ENCODE results near the gene ADAM10.

Gene ADAM10

DNA sequence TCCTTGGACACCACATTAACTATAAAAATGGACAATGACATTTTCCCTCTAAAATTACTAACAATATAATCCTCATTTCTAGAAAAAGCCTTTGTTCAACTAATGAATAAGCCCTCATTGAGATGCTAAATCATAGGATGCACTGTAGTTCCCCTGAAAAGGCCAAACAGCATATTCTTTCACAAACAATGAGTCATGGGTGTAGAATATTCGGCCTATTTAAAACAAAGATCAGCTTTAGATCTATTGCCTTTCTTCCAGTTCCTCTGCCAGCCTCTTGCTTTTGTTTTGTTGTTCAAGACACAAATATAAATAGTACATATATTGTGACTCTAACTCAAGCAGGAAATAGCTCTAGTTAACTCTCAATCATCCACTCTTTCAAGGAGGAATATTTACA lies 82.5 kb downstream of the ADAM10 start:
- no peaks in the 10 kb centered on the region; the same call in 1 of the 2 replicates for H4K20me1 ChIP-seq (ENCODE audit: insufficient read depth)
- H3K9ac ChIP-seq, result no peak overlapping the region
- H3K79me2 ChIP-seq (ENCODE audit: insufficient read depth, low read depth), result no peaks in the 10 kb centered on the region
- no peak overlapping the region for H2AFZ ChIP-seq (ENCODE audit: low read depth)
- H3K27me3 ChIP-seq (ENCODE audit: insufficient read depth, low read depth), result no peaks in the 10 kb centered on the region
- no peaks in the 10 kb centered on the region for H3K36me3 ChIP-seq (ENCODE audit: insufficient read depth)
- TF ChIP-seq, protein P1, sequence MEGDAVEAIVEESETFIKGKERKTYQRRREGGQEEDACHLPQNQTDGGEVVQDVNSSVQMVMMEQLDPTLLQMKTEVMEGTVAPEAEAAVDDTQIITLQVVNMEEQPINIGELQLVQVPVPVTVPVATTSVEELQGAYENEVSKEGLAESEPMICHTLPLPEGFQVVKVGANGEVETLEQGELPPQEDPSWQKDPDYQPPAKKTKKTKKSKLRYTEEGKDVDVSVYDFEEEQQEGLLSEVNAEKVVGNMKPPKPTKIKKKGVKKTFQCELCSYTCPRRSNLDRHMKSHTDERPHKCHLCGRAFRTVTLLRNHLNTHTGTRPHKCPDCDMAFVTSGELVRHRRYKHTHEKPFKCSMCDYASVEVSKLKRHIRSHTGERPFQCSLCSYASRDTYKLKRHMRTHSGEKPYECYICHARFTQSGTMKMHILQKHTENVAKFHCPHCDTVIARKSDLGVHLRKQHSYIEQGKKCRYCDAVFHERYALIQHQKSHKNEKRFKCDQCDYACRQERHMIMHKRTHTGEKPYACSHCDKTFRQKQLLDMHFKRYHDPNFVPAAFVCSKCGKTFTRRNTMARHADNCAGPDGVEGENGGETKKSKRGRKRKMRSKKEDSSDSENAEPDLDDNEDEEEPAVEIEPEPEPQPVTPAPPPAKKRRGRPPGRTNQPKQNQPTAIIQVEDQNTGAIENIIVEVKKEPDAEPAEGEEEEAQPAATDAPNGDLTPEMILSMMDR (conservative IDR thresholded peaks at IDR 0.05; ENCODE audit: low read depth, low read length), result no peak
- no peak overlapping the region for H3K4me2 ChIP-seq
- no peak overlapping the region for H3K27ac ChIP-seq
- H3K4me1 ChIP-seq (ENCODE audit: low read depth, poor library complexity, severe bottlenecking), result no peaks in the 10 kb centered on the region
- no peak overlapping the region for H3K4me3 ChIP-seq (IDR thresholded peaks at IDR 0.05; ENCODE audit: insufficient read depth, low read depth, low read length)

DNA sequence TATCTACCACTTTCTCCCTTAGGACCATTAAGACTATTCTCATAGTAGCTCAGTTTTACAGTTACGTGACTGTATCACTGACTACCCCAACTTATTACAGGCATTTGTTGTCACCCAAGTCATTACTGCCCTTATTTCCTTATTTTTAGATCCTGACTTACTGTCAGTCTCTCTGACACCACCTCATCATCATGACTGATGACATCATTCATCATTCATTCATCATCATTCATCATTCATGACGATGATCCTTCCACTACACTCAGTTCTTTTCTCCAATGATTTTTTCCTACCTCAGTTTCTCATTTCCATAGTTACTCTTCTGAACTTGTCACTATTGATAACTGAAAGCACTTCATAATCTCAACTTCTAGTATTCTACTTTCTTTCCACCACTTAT lies 83.8 kb downstream of the ADAM10 start:
- TF ChIP-seq, protein P1 (conservative IDR thresholded peaks at IDR 0.05; ENCODE audit: low read depth, low read length), result no peak
- Histone ChIP-seq H4K20me1 (ENCODE audit: insufficient read depth) (no peaks in the 10 kb centered on the region; the same call in 1 of the 2 replicates), H3K4me3 (IDR thresholded peaks at IDR 0.05; ENCODE audit: insufficient read depth, low read depth, low read length) (no peak overlapping the region), H3K36me3 (ENCODE audit: insufficient read depth) (no peaks in the 10 kb centered on the region), H3K4me2 (no peak overlapping the region), H3K79me2 (ENCODE audit: insufficient read depth, low read depth) (no peaks in the 10 kb centered on the region), H3K27ac (no peak overlapping the region), H3K27me3 (ENCODE audit: insufficient read depth, low read depth) (no peaks in the 10 kb centered on the region), H3K4me1 (ENCODE audit: low read depth, poor library complexity, severe bottlenecking) (no peaks in the 10 kb centered on the region), H3K9ac (no peak overlapping the region), H2AFZ (ENCODE audit: low read depth) (no peak overlapping the region)

DNA sequence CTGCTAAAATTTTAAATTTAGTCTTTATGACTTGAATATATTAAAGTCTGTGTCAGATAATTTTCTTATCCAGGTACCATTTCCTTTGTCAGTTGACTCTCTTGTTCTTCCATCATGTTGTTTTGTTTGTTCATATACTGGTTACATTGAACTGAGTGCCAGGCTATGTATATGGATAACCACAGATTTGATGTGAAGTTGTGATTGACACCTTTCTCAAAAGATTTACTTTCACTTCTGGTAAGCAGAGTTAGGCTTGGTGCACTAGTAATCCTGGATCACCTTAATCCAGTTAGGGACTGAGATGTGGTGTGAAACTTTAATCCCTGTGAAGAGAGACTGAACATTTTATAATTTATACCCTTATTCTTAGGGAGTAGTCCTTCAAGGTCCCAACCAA lies 99.4 kb downstream of the ADAM10 start:
- H3K27me3 ChIP-seq (ENCODE audit: insufficient read depth, low read depth), result no peaks in the 10 kb centered on the region
- TF ChIP-seq, protein P1 (conservative IDR thresholded peaks at IDR 0.05; ENCODE audit: low read depth, low read length), result no peak
- no peaks in the 10 kb centered on the region for H3K79me2 ChIP-seq (ENCODE audit: insufficient read depth, low read depth)
- no peak overlapping the region for H2AFZ ChIP-seq (ENCODE audit: low read depth)
- no peak overlapping the region for H3K9ac ChIP-seq
- H3K4me3 ChIP-seq (IDR thresholded peaks at IDR 0.05; ENCODE audit: insufficient read depth, low read depth, low read length), result no peak overlapping the region
- H4K20me1 ChIP-seq (ENCODE audit: insufficient read depth), result no peaks in the 10 kb centered on the region
- H3K4me1 ChIP-seq (ENCODE audit: low read depth, poor library complexity, severe bottlenecking), result no peaks in the 10 kb centered on the region
- no peak overlapping the region for H3K4me2 ChIP-seq
- no peaks in the 10 kb centered on the region for H3K36me3 ChIP-seq (ENCODE audit: insufficient read depth)
- no peak overlapping the region for H3K27ac ChIP-seq

DNA sequence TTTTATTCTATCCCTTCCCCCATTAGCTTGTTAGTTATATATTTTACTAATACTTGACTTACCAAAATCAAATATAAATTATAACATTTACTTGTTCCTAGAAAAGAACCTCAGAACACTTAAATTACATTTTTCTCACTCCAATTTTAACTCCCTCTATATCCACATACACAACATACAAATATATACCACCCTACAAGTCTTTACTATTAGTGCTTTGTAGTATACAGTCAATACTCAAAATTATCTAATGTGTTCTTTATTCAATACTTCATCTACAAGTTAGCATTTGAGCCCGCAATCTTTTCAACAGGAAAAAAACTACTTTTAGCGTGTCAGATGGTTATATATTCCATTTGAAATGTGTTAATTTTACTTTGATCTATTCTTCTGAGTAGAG lies 100.3 kb downstream of the ADAM10 start:
- Histone ChIP-seq H2AFZ (ENCODE audit: low read depth) (no peak overlapping the region), H3K4me3 (IDR thresholded peaks at IDR 0.05; ENCODE audit: insufficient read depth, low read depth, low read length) (no peak overlapping the region), H3K79me2 (ENCODE audit: insufficient read depth, low read depth) (no peaks in the 10 kb centered on the region), H4K20me1 (ENCODE audit: insufficient read depth) (no peaks in the 10 kb centered on the region), H3K36me3 (ENCODE audit: insufficient read depth) (no peaks in the 10 kb centered on the region), H3K27me3 (ENCODE audit: insufficient read depth, low read depth) (no peaks in the 10 kb centered on the region), H3K4me2 (no peak overlapping the region), H3K27ac (no peak overlapping the region), H3K9ac (no peak overlapping the region), H3K4me1 (ENCODE audit: low read depth, poor library complexity, severe bottlenecking) (no peaks in the 10 kb centered on the region)
- TF ChIP-seq, protein P1 (conservative IDR thresholded peaks at IDR 0.05; ENCODE audit: low read depth, low read length), result no peak

Data from KMS-11 (cell line).